Uterus (tissue), 4 donors: ENCODE results near the gene B3GNT9. TPM values are rescaled to one million over a fixed set of nuclear protein-coding genes. Genes with fewer than 3 reads are reported as not detected.

Source experiments
- DNase-seq, 2 donors: peaks; one replicate each; pipeline ENCODE4 v3.0.0-alpha.2; 2019 to 2020
- H3K27ac ChIP-seq, 2 donors: fragments of 200-600 bp; sonication (generic); 1 replicate in 1 of 2; 2 replicates in 1 of 2; pipeline ENCODE4 v1.5.1; 2016 to 2018
- H3K27me3 ChIP-seq, 2 donors: fragments of 200-600 bp; sonication (generic); one replicate each; pipeline ENCODE4 v1.5.1; 2018 to 2019; ENCODE audit warnings: control low read depth in 1 of 2
- H3K36me3 ChIP-seq, 2 donors: fragments of 200-600 bp; sonication (generic); one replicate each; pipeline ENCODE4 v1.5.1; 2019; ENCODE audit warnings: control low read depth in 1 of 2
- H3K4me1 ChIP-seq, 2 donors: fragments of 200-600 bp; sonication (generic); one replicate each; pipeline ENCODE4 v1.5.1; 2018 to 2019; ENCODE audit warnings: control low read depth in 1 of 2
- H3K4me3 ChIP-seq, 2 donors: fragments of 200-600 bp; sonication (generic); 1 replicate in 1 of 2; 2 replicates in 1 of 2; pipeline ENCODE4 v1.5.1; 2018 to 2019; ENCODE audit warnings: mild to moderate bottlenecking in 1 of 2
- H3K9me3 ChIP-seq, 2 donors: fragments of 200-600 bp; sonication (generic); one replicate each; pipeline ENCODE4 v1.5.1; 2019; ENCODE audit warnings: control low read depth in 1 of 2
- POLR2A ChIP-seq, 2 donors: fragments of 450-650 bp; IDR thresholded peaks; one replicate each; pipeline ENCODE4 v1.6.1; 2016; ENCODE audit warnings: antibody characterized with exemption in 2 of 2, mild to moderate bottlenecking in 1 of 2, moderate library complexity in 1 of 2
- intact Hi-C: fragments of 100-400 bp; cut with DNase I; formaldehyde crosslinking; loops from one replicate; pipeline ENCODE4 v1.15.1; 2023; ENCODE audit warnings: low total_unique reads
- total RNA-seq, 4 donors: library from RNA; depleted of rRNA in 3 of 4; stranded (reverse); fragments of >200 nt in 3 of 4; gene quantifications; one replicate each; pipeline versions ENCODE4 v1.1.0 to v1.2.4, GENCODE V29; 2014 to 2023
- TF ChIP-seq, protein P1 (sequence below), 4 experiments: fragments of 200-600 bp in 2 of 4; fragments of 450-650 bp in 2 of 4; sonication (generic) in 2 of 4; IDR thresholded peaks; one replicate each; pipeline ENCODE4 v1.5.1; 2016 to 2019; ENCODE audit warnings: antibody characterized with exemption in 4 of 4, mild to moderate bottlenecking in 2 of 4, moderate library complexity in 1 of 4
- donor health status: DM: yes; HTN: yes; CAD: no.

Gene B3GNT9
- total RNA-seq, 4 donors from 2014 or later = 2.4 to 40.1 (median 15.1) TPM

DNA sequence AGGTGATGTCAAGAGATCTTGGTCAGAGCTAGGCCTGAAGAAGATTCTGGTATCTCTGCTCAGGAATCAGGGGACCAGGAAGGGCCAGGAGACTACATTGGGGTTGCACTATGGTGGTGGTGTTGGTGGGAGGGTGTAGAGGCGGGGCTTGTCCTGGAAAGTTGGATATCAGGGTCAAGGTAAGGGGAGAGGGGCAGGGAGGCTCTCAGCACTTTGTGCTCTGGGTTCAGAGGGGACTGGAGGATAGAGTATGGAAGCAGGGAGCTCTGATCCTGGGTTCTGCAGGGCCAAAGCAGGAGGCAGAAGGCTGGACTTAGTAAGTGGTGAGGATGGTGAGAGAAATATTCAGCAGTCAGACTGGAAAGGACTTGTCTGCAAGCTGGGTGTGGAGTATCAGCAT is 22.5 kb upstream of the B3GNT9 start:
- H3K36me3 ChIP-seq = no peaks in the 10 kb centered on the region
- DNase-seq = no peak
- H3K4me3 ChIP-seq = peak overlapping the region in 1 of 2 donors; percentile 37
- H3K27me3 ChIP-seq = no peaks in the 10 kb centered on the region
- TF ChIP-seq POLR2A (IDR thresholded peaks at IDR 0.05) = no peak
- TF ChIP-seq, protein P1, sequence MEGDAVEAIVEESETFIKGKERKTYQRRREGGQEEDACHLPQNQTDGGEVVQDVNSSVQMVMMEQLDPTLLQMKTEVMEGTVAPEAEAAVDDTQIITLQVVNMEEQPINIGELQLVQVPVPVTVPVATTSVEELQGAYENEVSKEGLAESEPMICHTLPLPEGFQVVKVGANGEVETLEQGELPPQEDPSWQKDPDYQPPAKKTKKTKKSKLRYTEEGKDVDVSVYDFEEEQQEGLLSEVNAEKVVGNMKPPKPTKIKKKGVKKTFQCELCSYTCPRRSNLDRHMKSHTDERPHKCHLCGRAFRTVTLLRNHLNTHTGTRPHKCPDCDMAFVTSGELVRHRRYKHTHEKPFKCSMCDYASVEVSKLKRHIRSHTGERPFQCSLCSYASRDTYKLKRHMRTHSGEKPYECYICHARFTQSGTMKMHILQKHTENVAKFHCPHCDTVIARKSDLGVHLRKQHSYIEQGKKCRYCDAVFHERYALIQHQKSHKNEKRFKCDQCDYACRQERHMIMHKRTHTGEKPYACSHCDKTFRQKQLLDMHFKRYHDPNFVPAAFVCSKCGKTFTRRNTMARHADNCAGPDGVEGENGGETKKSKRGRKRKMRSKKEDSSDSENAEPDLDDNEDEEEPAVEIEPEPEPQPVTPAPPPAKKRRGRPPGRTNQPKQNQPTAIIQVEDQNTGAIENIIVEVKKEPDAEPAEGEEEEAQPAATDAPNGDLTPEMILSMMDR (IDR thresholded peaks at IDR 0.05) = no peak
- H3K9me3 ChIP-seq = no peaks in the 10 kb centered on the region
- intact Hi-C loops = no loop called here
- peaks cover 0 to 10% of the 10 kb centered on the region in 2 donors for H3K4me1 ChIP-seq
- H3K27ac ChIP-seq = peak overlapping the region; percentile 73 to 74

DNA sequence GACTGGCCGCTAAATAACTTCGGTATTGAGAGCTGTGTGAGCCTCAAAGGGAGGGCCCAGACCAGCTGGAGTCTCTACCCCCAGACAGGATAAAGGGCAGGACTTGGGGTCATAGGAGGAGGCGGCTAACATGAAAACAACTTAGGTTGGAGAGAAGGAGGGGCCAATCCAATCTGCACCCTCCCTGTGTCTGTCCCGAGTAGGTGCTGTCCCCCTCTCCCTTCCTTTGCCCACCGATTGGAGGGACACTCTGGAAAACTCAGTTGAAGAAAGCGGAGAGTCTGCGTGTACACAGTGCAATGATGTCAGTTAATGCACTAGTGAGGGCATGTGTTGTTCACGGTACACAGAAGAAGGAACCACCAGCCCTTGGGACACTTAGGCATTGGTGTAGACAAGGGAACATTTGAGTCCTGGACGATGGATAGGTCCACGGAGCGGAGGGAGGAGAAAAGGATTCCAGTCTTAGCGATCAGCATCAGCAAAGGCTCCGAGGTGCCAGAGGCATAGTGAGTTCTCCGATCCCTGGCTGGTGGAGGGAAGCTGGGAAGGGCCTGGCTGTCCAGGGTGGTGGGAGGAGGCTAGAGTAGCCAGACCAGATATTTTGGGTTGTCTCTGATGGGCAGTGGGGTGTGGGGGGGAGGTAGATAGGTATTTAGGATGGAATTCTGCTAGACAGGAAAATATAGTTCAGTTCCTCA is 20.3 kb upstream of the B3GNT9 start:
- Histone ChIP-seq H3K27me3 (no peaks in the 10 kb centered on the region), H3K27ac (peak overlapping the region; percentile 85 to 93), H3K4me3 (peak overlapping the region; percentile 45 to 49), H3K36me3 (no peaks in the 10 kb centered on the region), H3K4me1 (peaks cover 0 to 10% of the 10 kb centered on the region in 2 donors), H3K9me3 (no peaks in the 10 kb centered on the region)
- TF ChIP-seq, protein P1 (IDR thresholded peaks at IDR 0.05) = no peak
- no peak for TF ChIP-seq POLR2A (IDR thresholded peaks at IDR 0.05)
- intact Hi-C loops = no loop called here
- DNase-seq = no peak

DNA sequence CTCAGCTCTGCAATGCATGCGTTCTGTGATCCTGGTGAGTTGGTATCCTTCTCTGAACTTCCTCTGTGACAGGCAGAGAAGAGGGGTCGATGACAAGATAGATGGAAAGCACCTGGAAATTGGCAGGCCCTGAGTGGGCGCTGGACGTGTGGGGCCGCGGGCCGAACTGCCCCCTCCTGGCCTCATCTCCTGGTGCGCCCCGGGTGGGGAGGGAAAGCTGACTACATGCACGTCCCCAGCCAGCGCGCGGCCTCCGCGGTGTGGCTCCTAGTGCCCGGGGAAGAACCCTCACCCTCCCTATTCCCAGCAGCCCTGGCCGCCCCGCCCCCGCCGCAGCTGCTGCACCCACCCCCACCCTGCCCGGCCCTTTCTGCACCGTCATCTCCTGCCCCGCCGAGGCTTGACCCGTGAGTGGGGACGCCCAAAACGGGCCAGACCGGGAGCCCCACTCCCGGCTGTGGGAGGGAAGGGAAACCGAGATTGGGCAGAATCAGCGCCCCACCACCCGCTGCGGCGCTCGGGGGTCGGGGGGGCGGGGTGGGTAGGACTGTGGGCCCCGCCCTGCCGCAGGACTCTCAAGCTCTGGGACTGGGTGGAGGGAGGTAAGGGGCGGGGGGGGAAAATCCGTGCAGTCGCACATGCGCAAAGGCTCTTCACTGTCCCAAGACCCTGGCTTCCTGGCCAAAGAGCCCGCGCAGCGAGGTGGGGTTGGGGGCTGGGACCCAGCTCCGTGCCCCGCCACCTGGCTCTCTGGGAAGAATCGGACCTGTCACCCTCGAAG is 19.6 kb upstream of the B3GNT9 start, which contains the start of gene NOL3:
TSS of gene NOL3 (plus strand) at position 371 of the 781 bp plus-strand sequence.
- H3K9me3 ChIP-seq = no peaks in the 10 kb centered on the region
- H3K4me1 ChIP-seq = peaks cover 0 to 10% of the 10 kb centered on the region in 2 donors
- TF ChIP-seq, protein P1 (IDR thresholded peaks at IDR 0.05) = no peak
- peak in 1 of 2 donors; percentile 43 for TF ChIP-seq POLR2A (IDR thresholded peaks at IDR 0.05)
- intact Hi-C loops = no loop called here
- peak; percentile 80 to 83 for DNase-seq
- H3K36me3 ChIP-seq = no peaks in the 10 kb centered on the region
- no peaks in the 10 kb centered on the region for H3K27me3 ChIP-seq
- peak within 1 kb of the TSS; percentile 85 to 93 for H3K27ac ChIP-seq
- peak within 1 kb of the TSS; percentile 45 to 49 for H3K4me3 ChIP-seq

DNA sequence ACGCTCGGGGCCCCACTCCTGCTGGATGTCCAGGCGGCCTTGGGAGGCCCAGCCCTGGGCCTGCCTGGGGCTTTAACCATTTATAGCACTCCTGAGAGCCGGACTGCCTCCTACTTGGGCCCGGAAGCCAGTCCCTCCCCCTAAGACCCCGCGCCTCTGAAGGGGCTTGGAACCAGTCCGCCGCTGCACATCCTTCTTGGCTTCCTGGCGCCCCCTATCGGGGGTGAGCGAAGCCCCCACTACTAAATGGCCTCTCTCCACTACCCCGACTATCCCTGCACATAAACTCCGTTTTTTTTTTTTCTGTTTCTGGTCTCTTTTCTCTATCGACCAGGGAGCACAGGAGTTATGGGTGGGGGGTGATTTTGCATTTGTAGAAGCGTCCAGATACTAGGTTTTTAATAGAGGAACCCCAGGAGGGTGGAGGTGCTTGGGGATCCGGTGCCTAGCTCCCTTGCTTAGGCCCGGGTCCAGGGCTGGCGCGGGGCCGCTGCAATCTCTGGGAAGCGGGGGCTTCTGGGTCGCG is 18.9 kb upstream of the B3GNT9 start:
- intact Hi-C loops = no loop called here
- no peak for TF ChIP-seq POLR2A (IDR thresholded peaks at IDR 0.05)
- TF ChIP-seq, protein P1 (IDR thresholded peaks at IDR 0.05) = peak in 3 of 4 experiments; percentile 17 to 41 (median 19)
- Histone ChIP-seq H3K27ac (peak overlapping the region; percentile 85 to 93), H3K36me3 (no peaks in the 10 kb centered on the region), H3K4me3 (peak overlapping the region; percentile 45 to 49), H3K27me3 (no peaks in the 10 kb centered on the region), H3K9me3 (no peaks in the 10 kb centered on the region), H3K4me1 (peaks cover 0 to 10% of the 10 kb centered on the region in 2 donors)
- DNase-seq = no peak
